ENCODE measurements around the gene AP1S2.

The AP1S2 gene

DNA sequence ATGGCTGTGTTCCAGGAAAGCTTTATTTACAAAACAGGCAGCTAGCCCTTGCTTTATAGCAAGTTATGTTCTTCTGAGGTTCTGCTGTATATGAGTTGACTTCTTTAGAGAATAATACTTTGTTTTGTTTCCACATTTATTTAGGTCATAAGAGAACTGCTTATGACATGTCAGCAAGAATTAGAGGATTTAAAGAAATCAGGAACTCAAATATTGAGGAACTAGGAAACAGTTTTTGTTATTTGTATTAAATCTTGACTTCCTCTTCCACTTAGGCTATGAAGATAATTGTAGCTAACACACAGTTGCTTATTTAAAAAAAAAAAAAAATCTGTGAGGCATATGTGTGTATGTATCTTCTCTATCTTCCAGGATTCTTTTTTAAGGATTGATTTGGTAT, 50.0 kb downstream of the AP1S2 start:
- DNase-seq: no peak

DNA sequence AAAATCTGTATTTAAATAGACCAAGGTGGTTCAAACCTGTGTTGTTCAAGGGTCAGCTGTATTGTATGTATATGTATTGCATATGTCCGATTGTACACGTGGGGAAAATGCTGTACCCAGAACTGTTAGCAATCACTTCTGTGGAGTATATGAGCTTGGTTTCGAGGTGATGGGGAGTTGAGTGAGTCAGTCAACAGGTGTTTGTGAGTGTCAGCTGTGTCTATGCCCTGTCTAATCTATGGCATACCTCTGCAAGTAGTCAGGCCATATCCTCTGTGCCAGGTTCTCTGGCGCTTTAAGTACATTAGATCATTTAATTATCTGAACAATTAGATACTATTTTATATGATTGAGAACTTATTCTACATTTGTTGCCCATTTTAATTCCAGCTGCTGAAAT, 56.9 kb downstream of the AP1S2 start:
- DNase-seq: no peak

GRCh38 chrX:15790769-15791290, 63.8 kb downstream of the AP1S2 start:
- DNase-seq: peak; percentile 27 to 38

GRCh38 chrX:15789979-15790768, 64.4 kb downstream of the AP1S2 start, which contains the start of gene ZRSR2:
TSS of gene ZRSR2 (plus strand) at chrX:15790484. CDS start at chrX:15790496, 12 bp downstream.
- DNase-seq: peak; percentile 73 to 78

DNA sequence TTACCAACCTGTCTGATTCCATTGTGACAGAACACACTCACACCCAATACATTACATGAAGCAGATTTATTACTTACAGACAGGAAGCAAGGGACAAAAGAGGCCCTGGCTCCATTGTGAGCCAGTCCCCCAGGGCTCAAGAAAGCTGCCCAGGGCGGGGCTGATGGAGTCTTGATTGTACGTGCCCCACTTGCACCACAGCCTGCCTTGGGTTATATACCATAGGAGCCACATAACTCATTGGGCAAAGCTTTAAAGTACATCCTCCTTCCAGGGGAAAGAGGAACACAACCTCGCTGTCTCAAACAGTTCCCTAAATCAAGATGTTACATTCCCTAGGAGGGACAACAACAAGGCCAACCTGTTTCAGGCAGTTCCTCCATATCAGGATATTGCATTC, 67.7 kb downstream of the AP1S2 start:
- no peak for DNase-seq

DNA sequence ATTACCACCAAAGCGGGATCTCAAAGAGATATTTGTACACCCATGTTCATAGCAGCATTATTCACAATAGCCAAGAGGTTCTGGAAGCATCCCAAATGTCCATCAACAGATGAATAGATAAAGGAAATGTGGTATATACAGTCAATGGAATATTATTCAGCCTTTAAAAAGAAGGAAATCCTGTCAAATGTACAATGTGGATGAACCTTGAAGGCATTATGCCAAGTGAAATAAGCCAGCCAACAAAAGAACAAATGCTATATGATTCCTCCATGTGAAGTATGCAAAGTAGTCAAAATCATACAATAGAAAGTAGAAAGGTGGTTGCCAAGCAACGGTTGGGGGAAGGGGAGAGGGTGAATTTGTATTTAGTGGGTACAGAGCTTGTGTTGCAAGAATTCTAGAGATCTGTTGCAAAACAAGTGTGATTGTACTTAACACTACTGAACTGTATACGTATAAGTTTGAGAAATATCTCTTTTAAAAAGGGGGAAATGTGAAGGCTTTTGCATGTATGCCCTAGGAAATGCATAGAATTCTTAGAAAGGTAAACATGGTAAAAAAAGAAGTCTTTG, 69.3 kb downstream of the AP1S2 start:
- DNase-seq: no peak

GRCh38 chrX:15781961-15782699, 72.5 kb downstream of the AP1S2 start:
- no peak for DNase-seq
